ENCODE data around the gene LYSMD3. TPM values are rescaled to one million over a fixed set of nuclear protein-coding genes. Genes with fewer than 3 reads are reported as not detected.

The LYSMD3 gene
- total RNA-seq = 17.0 and 19.1 TPM in 2 replicates

DNA sequence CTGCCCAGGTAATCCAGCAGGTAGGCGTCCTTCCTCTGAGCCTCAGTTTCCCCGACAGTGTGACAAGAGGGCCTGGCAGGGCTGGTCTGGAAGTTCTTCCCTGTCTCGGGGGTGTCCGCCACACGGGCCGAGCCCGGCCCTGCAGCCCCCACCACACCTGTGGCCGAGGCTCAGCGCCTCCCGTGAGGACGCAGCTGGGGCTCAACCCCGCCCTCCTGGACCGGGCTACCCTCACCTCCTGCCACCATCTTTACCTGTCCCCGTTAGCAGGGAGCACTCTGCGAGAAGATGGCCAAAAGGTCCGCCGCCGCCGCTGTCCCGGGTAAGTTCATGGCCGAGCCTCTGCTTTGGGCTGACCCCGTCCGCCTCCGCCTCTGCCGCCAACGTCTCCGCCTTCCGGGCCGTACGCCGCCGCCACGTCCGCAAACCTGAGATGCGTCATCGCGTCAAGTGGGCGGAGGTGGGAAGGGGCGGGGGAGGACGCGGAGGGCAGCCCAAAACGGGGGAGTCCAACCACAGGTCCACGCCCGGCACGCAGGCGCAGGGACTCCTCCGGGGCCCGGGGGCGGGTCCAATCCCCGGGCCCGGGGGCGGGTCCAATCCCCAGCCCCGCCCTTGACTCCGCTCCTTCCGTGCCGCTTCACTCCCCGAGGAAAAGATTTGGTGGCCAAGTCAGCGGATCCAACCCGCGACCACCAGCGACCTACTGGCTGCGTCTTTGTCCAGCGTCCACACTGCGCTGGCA, at the start of gene LYSMD3:
Gene LYSMD3 (minus strand): TSS at position 391 of the 745 bp plus-strand sequence. CDS start 4,295 bp downstream, outside the sequence.

DNA sequence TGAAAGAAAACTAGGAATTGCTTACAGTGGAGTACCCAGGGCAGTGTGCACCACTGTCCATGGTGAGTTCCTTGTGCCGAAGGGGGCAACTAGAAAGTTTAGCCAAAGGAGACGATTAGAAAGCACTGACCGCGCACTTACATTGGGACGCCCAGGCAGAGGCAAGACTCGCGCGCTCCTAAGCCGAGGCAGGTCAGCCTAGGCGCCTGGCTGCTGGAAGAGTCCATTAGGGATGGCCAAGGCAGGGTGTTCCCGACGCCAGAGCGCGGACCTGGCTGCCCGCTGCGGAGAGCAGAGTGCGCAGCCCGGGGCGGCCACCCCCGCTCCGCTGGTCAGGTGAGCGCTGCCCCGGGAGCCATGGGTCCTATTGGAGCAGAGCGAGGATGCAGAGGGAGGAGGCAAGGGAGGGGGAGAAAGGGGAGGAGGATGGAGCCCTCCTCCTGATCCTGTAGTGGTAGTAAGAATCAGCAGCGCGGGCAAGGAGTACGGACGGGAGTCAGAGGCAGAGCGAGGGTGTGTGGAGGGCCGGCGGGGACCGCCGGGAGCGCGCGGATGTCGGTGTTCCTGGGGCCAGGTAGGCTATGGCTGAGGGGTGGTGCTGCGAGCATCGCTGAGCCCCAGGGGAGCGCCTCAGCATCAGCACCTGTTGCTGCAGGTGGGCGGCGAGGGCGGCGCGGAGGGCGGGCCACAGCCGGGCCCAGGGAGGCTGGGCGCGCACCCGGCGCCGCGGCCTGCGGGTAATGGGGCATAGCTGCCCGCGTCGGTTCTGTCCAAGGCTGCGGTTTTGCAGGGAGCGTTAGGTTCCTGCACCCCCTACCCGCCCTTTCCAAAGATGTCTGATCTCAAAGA, 29.2 kb upstream of the LYSMD3 start, which contains the start of gene ADGRV1:
Gene ADGRV1 (plus strand): TSS at position 454 of the 849 bp plus-strand sequence. CDS start 99 bp downstream, at position 553.

DNA sequence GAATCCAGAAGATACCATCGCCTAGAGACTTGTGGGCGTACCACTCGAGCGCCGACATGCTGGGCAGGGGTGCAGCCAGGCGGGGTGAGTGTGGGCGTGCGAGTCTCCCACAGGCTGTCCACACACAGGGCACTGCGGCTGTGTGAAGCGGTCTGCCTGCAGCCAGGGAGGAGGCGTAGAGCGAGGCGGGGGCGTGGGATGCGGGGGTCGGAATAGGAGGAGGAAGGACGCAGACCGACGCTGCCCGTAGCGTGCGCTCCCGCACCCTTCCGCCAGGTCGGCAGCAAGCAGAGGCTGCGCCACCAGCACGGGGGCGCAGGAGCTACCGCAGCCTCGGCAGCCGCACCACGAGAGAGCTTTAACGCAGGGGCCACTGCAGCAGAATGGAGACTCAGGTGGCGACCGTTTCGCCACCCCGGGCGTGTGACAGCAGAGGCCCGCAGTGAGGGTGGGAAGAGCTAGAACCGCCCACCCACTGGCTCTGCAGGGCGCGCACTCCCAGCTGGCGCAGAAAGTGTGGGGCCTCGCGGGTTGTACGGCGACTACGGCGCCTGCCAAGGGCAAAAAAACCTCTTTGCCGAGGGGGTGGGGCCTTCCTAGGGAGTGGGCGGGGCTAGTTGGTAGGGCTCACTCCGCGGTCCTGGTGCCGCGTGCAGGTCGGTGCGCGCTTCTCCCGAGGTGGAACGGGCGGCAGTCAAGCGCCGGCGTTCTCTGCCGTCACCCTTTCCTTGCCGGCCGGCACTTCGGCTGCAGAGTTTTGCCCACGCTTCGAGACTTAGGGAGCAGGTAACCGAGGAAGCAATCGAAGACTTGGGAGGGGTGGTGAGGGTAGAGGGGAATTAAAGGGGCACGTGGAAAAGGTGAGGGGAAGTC, 54.9 kb downstream of the LYSMD3 start, which contains the start of the genes MBLAC2 and POLR3G:
Gene MBLAC2 (minus strand): TSS at position 537 of the 873 bp plus-strand sequence. CDS start 479 bp downstream, at position 58.
Gene POLR3G (plus strand): TSS at position 630 of the 873 bp plus-strand sequence. CDS start 10,704 bp downstream, outside the sequence.

Other genes with a start within 250 kb of the LYSMD3 start
- gene CETN3, start 119.8 kb downstream of the LYSMD3 start, total RNA-seq = 3.3 and 5.8 TPM in 2 replicates
- gene MBLAC2, start 54.8 kb downstream of the LYSMD3 start, total RNA-seq = 7.8 and 9.3 TPM in 2 replicates
- gene POLR3G, start 54.7 kb downstream of the LYSMD3 start, total RNA-seq = 14.0 and 17.9 TPM in 2 replicates
- under 0.01 and 0.67 TPM in 2 replicates for gene ADGRV1, start 29.2 kb upstream of the LYSMD3 start, total RNA-seq